Hepatocyte (in vitro differentiated cells): ENCODE results near the gene NID1. TPM values are rescaled to one million over a fixed set of nuclear protein-coding genes. Genes with fewer than 3 reads are reported as not detected.

Experiments
- DNase-seq: peaks from one replicate; pipeline ENCODE4 v3.0.0-alpha.2; 2016; ENCODE audit warnings: low spot score
- H2AFZ ChIP-seq: fragments of 200-600 bp; sonication (generic); 2 replicates; pipeline ENCODE4 v1.6.0; 2016; ENCODE audit warnings: antibody characterized with exemption, mild to moderate bottlenecking
- H3K27ac ChIP-seq: fragments of 200-600 bp; sonication (generic); 2 replicates; pipeline ENCODE4 v1.5.1; 2016; ENCODE audit warnings: mild to moderate bottlenecking
- H3K27me3 ChIP-seq: fragments of 200-600 bp; sonication (generic); 2 replicates; pipeline ENCODE4 v1.6.1; 2016
- H3K36me3 ChIP-seq: fragments of 200-600 bp; sonication (generic); replicated peaks from 2 replicates; pipeline ENCODE4 v1.5.1; 2016; ENCODE audit warnings: low read depth; ENCODE audit not compliant: insufficient read depth
- H3K4me1 ChIP-seq: fragments of 200-600 bp; sonication (generic); 2 replicates; pipeline ENCODE4 v1.5.1; 2016; ENCODE audit warnings: mild to moderate bottlenecking, moderate library complexity; ENCODE audit not compliant: insufficient read depth
- H3K4me2 ChIP-seq: fragments of 200-600 bp; sonication (generic); 2 replicates; pipeline ENCODE4 v1.6.0; 2016
- H3K4me3 ChIP-seq: fragments of 200-600 bp; sonication (generic); 2 replicates; pipeline ENCODE4 v1.5.1; 2016; ENCODE audit warnings: mild to moderate bottlenecking
- H3K79me2 ChIP-seq: fragments of 200-600 bp; sonication (generic); 2 replicates; pipeline ENCODE4 v1.6.0; 2017; ENCODE audit warnings: mild to moderate bottlenecking
- H3K9me2 ChIP-seq: fragments of 200-600 bp; sonication (generic); replicated peaks from 2 replicates; pipeline ENCODE4 v1.6.0; 2017; ENCODE audit warnings: mild to moderate bottlenecking; ENCODE audit not compliant: insufficient read depth
- H3K9me3 ChIP-seq: fragments of 200-600 bp; sonication (generic); 2 replicates; pipeline ENCODE4 v1.5.1; 2016; ENCODE audit warnings: low read depth, mild to moderate bottlenecking
- H4K20me1 ChIP-seq: fragments of 200-600 bp; sonication (generic); 2 replicates; pipeline ENCODE4 v1.6.0; 2016; ENCODE audit warnings: mild to moderate bottlenecking; ENCODE audit not compliant: insufficient read depth, poor library complexity, severe bottlenecking
- EZH2 ChIP-seq: fragments of 200-600 bp; sonication (generic); IDR thresholded peaks from 2 replicates; pipeline ENCODE4 v1.6.1; 2016; ENCODE audit warnings: antibody characterized with exemption, mild to moderate bottlenecking, borderline replicate concordance
- EZH2phosphoT487 ChIP-seq: fragments of 200-600 bp; sonication (generic); IDR thresholded peaks from one replicate; pipeline ENCODE4 v1.6.1; 2018; ENCODE audit warnings: antibody characterized with exemption, mild to moderate bottlenecking, low read depth, moderate library complexity; ENCODE audit not compliant: unreplicated experiment, severe bottlenecking
- WGBS: methylation state at CpG from one replicate; pipeline ENCODE4 v1.1.6; 2016; ENCODE audit warnings: low lambda C conversion rate; ENCODE audit errors: missing lambda C conversion rate; 5-methylcytosine and 5-hydroxymethylcytosine counted together
- polyA plus RNA-seq: library from polyadenylated mRNA; unstranded; fragments of >200 nt; fragmentation: Nextera tagmentation; extraction: Ambion mirVana; gene quantifications from 2 replicates; pipeline ENCODE4 v1.2.1, GENCODE V29; 2016
- total RNA-seq: library from RNA; depleted of rRNA; stranded (reverse); fragments of >200 nt; gene quantifications from 2 replicates; pipeline ENCODE4 v1.2.3, GENCODE V29; 2014
- TF ChIP-seq, protein P1 (sequence below): fragments of 200-600 bp; sonication (generic); IDR thresholded peaks from 2 replicates; pipeline ENCODE4 v1.5.1; 2016; ENCODE audit warnings: antibody characterized with exemption, mild to moderate bottlenecking; ENCODE audit not compliant: poor library complexity

Gene NID1
- total and polyA plus RNA-seq, 2 experiments from 2014 or later = 53.8 to 72.8 TPM

DNA sequence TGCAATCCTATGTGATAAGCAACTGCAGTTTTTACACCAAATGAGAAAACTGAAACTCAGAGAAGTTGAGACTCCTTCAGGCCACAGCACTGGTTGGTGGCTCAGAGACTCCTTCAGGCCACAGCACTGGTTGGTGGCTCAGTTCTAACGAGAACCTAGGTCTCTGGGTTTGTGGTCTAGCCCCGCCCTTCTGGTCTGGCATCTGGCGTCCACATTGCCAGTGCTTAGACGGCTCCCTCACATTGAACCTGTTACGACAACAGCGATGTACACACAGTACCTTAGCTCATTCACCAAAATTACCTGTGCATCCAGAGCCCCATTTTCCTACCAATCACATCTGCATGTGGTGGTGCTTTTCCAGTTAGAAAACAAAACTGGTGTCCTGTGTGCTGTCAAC, 66.1 kb downstream of the NID1 start:
- Histone ChIP-seq H3K9me2 (no peaks in the 10 kb centered on the region), H3K27ac (no peak overlapping the region), H3K36me3 (no peaks in the 10 kb centered on the region), H4K20me1 (no peaks in the 10 kb centered on the region), H3K4me2 (no peak overlapping the region), H3K9me3 (no peaks in the 10 kb centered on the region), H3K4me3 (no peak overlapping the region), H3K4me1 (peaks cover 4% of the 10 kb centered on the region), H2AFZ (no peak overlapping the region), H3K79me2 (no peaks in the 10 kb centered on the region), H3K27me3 (no peaks in the 10 kb centered on the region)
- 83% methylated on average over 6 of the region's 6 CpGs for WGBS
- TF ChIP-seq EZH2phosphoT487 = no peak
- TF ChIP-seq, protein P1, sequence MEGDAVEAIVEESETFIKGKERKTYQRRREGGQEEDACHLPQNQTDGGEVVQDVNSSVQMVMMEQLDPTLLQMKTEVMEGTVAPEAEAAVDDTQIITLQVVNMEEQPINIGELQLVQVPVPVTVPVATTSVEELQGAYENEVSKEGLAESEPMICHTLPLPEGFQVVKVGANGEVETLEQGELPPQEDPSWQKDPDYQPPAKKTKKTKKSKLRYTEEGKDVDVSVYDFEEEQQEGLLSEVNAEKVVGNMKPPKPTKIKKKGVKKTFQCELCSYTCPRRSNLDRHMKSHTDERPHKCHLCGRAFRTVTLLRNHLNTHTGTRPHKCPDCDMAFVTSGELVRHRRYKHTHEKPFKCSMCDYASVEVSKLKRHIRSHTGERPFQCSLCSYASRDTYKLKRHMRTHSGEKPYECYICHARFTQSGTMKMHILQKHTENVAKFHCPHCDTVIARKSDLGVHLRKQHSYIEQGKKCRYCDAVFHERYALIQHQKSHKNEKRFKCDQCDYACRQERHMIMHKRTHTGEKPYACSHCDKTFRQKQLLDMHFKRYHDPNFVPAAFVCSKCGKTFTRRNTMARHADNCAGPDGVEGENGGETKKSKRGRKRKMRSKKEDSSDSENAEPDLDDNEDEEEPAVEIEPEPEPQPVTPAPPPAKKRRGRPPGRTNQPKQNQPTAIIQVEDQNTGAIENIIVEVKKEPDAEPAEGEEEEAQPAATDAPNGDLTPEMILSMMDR = no peak
- no peak for DNase-seq

DNA sequence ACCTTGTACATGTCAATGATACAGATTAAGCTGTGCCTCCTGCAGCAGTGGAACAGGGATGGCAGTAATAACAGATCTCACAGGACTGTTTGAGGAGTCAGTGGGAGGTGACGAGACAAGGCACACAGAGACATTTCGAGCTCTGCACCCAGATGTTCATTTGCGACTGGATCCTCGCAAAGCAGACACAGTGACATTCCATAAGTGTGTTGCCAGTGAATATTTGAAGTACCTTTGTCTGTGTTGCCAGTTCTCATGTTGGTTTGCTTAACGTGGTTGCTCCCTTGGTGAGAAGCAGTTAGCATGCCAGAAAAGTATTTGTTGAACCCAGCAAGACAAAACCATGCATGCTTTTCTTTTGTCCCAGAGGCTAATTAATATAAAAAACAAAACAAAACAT, 67.0 kb downstream of the NID1 start:
- no peaks in the 10 kb centered on the region for H3K27me3 ChIP-seq
- TF ChIP-seq EZH2phosphoT487 (no peak), EZH2 (no peak)
- TF ChIP-seq, protein P1 = no peak
- H4K20me1 ChIP-seq = no peaks in the 10 kb centered on the region
- H3K79me2 ChIP-seq = no peaks in the 10 kb centered on the region
- H3K9me2 ChIP-seq = no peaks in the 10 kb centered on the region
- DNase-seq = no peak
- H3K36me3 ChIP-seq = no peaks in the 10 kb centered on the region
- H3K4me1 ChIP-seq = peaks cover 4% of the 10 kb centered on the region
- no peak overlapping the region for H3K27ac ChIP-seq
- H3K4me3 ChIP-seq = no peak overlapping the region
- H3K9me3 ChIP-seq = no peaks in the 10 kb centered on the region
- 91% methylated on average over 5 of the region's 5 CpGs for WGBS
- H3K4me2 ChIP-seq = no peak overlapping the region
- no peak overlapping the region for H2AFZ ChIP-seq

DNA sequence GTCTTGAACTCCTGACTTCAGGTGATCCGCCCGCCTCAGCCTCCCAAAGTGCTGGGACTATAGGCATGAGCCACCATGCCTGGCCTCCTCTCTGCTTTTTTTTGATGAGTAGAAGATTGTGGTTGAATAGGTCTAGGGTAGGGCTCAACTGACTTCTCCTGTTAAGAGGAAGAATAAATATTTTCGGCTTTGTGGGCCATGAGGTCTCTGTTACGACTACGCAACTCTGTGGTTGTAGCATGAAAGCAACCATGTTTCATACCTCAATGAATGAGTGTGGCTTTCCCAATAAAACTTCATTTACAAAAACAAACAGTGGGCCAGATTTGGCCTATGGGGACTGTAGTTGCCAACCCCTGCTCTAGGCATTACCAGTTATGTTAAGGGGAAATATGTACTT, 67.8 kb downstream of the NID1 start:
- no peaks in the 10 kb centered on the region for H4K20me1 ChIP-seq
- no peaks in the 10 kb centered on the region for H3K9me2 ChIP-seq
- no peak overlapping the region for H3K4me3 ChIP-seq
- 97% methylated on average over 5 of the region's 5 CpGs for WGBS
- no peaks in the 10 kb centered on the region for H3K27me3 ChIP-seq
- peaks cover 4% of the 10 kb centered on the region for H3K4me1 ChIP-seq
- no peak overlapping the region for H3K4me2 ChIP-seq
- no peak overlapping the region for H3K27ac ChIP-seq
- no peaks in the 10 kb centered on the region for H3K79me2 ChIP-seq
- H2AFZ ChIP-seq = no peak overlapping the region
- H3K9me3 ChIP-seq = no peaks in the 10 kb centered on the region
- no peak for DNase-seq
- no peaks in the 10 kb centered on the region for H3K36me3 ChIP-seq
- TF ChIP-seq, protein P1 = no peak
- TF ChIP-seq EZH2 (no peak), EZH2phosphoT487 (no peak)
